K562 (cell line): ENCODE measurements around the gene EWSR1. TPM values are rescaled to one million over a fixed set of nuclear protein-coding genes. Genes with fewer than 3 reads are reported as not detected.

Experiments used
- ATAC-seq: fragments of 200-7000 bp; cut with Tn5 transposase; 3 replicates; pipeline ENCODE4 v1.9.1; 2020; ENCODE audit warnings: moderate library complexity
- BruUV-seq: library from RNA; stranded (reverse); fragments of 400-500 nt; replicated peaks from 2 replicates; lab custom pipeline; 2021; lab: Mats Ljungman, UMichigan
- CTCF ChIA-PET: fragments of 300-600 bp; formaldehyde crosslinking; extraction: SDS; loops from one replicate; lab custom pipeline; 2021; ENCODE audit warnings: low intra/inter-chr PET ratio; lab: Yijun Ruan, JAX
- POLR2A ChIA-PET: fragments of 300-600, 350-650 bp; sonication (Branson Sonifier 250); formaldehyde crosslinking; extraction: SDS; loops from one replicate; lab custom pipeline; 2021; ENCODE audit warnings: antibody characterized with exemption, inconsistent platforms; lab: Yijun Ruan, JAX
- DNase-seq, 4 experiments: peaks; one replicate each; pipeline versions ENCODE4 v3.0.0 to v3.0.0-alpha.2; 2011 to 2018; ENCODE audit warnings: low spot score in 3 of 4, mixed read lengths in 3 of 4; ENCODE audit errors: extremely low read depth in 1 of 4
- FAIRE-seq: peaks from 2 replicates; lab custom pipeline; 2011; peaks lifted over from hg19 to GRCh38; lab: Jason Lieb, UNC
- H2AFZ ChIP-seq: 2 replicates; pipeline ENCODE4 v1.6.0; 2011; ENCODE audit warnings: low read depth, low read length, control low read depth, inconsistent platforms
- H3K27ac ChIP-seq: fragments of 200-600 bp; 3 replicates; pipeline ENCODE4 v1.8.0; 2011; ENCODE audit warnings: low read depth, mild to moderate bottlenecking, control low read depth, inconsistent platforms, low read length, moderate library complexity, mixed read lengths; ENCODE audit errors: extremely low read depth
- H3K27me3 ChIP-seq, 2 experiments: fragments of 300-600 bp in 1 of 2; 2 replicates in 1 of 2; 3 replicates in 1 of 2; pipeline versions ENCODE4 v1.6.0 to v1.8.0; 2011; ENCODE audit warnings: inconsistent platforms in 2 of 2, low read length in 2 of 2, mild to moderate bottlenecking in 1 of 2, mixed read lengths in 1 of 2, moderate library complexity in 1 of 2; ENCODE audit not compliant: control insufficient read depth in 2 of 2, insufficient read depth in 2 of 2
- H3K36me3 ChIP-seq: fragments of 300-600 bp; 3 replicates; pipeline ENCODE4 v1.8.0; 2011; ENCODE audit warnings: mild to moderate bottlenecking, low read length, inconsistent platforms; ENCODE audit not compliant: control insufficient read depth, insufficient read depth
- H3K4me1 ChIP-seq, 2 experiments: fragments of 200-600 bp in 1 of 2; replicated peaks in 1 of 2; 2 replicates in 1 of 2; 3 replicates in 1 of 2; pipeline versions ENCODE4 v1.5.1 to v1.8.0; 2011; ENCODE audit warnings: inconsistent platforms in 2 of 2, low read length in 2 of 2, mild to moderate bottlenecking in 1 of 2, mixed read lengths in 1 of 2, moderate library complexity in 1 of 2; ENCODE audit not compliant: control insufficient read depth in 2 of 2, insufficient read depth in 2 of 2
- H3K4me2 ChIP-seq: 2 replicates; pipeline ENCODE4 v1.6.1; 2011; ENCODE audit warnings: low read length, control low read depth, inconsistent platforms, mixed read lengths; ENCODE audit not compliant: insufficient read depth
- H3K4me3 ChIP-seq: fragments of 200-600 bp; sonication (generic), shearing (Covaris generic); 2 replicates; pipeline ENCODE4 v1.5.1; 2016; ENCODE audit warnings: control low read depth, inconsistent platforms
- H3K79me2 ChIP-seq: fragments of 200-600 bp; 3 replicates; pipeline ENCODE4 v1.8.0; 2011; ENCODE audit warnings: low read length, inconsistent platforms; ENCODE audit not compliant: control insufficient read depth, insufficient read depth
- H3K9ac ChIP-seq, 2 experiments: 2 replicates each; pipeline versions ENCODE4 v1.6.0 to v1.6.1; 2011; ENCODE audit warnings: low read depth in 2 of 2, low read length in 2 of 2, control low read depth in 1 of 2, inconsistent platforms in 1 of 2, mild to moderate bottlenecking in 1 of 2, mixed read lengths in 1 of 2; ENCODE audit not compliant: insufficient read depth in 1 of 2
- H3K9me1 ChIP-seq: one replicate; pipeline ENCODE4 v1.6.0; 2011; ENCODE audit warnings: inconsistent platforms, mild to moderate bottlenecking, low read length, moderate library complexity; ENCODE audit not compliant: control insufficient read depth, insufficient read depth
- H3K9me3 ChIP-seq: replicated peaks from 2 replicates; pipeline ENCODE4 v1.5.1; 2011; ENCODE audit warnings: low read depth, low read length, inconsistent platforms; ENCODE audit not compliant: control insufficient read depth, insufficient read depth
- H4K20me1 ChIP-seq: replicated peaks from 2 replicates; pipeline ENCODE4 v1.6.1; 2011; ENCODE audit warnings: low read length, inconsistent platforms, mixed read lengths; ENCODE audit not compliant: control insufficient read depth, insufficient read depth
- BHLHE40 ChIP-seq: IDR thresholded peaks from 2 replicates; pipeline ENCODE4 v1.6.1; 2011; ENCODE audit warnings: low read length, improper control_type of control experiment
- CEBPG ChIP-seq, 3 experiments: fragments of 200-800 bp in 1 of 3; sonication (Bioruptor generic) in 1 of 3; sonication (generic) in 1 of 3; formaldehyde crosslinking in 1 of 3; IDR thresholded peaks in 2 of 3; conservative IDR thresholded peaks in 1 of 3; 2 replicates each; pipeline versions ENCODE4 v1.6.1 to v1.8.0; 2016 to 2022; ENCODE audit warnings: missing compliant biosample characterization in 2 of 3, missing genetic modification characterization in 2 of 3, mild to moderate bottlenecking in 1 of 3, missing genetic modification reagents in 1 of 3
- CREBBP ChIP-seq: IDR thresholded peaks from one replicate; pipeline ENCODE4 v1.6.1; 2012; ENCODE audit warnings: low read depth, mild to moderate bottlenecking, control low read depth, inconsistent platforms, low read length
- DDX20 ChIP-seq: fragments of 450-650 bp; IDR thresholded peaks from 2 replicates; pipeline ENCODE4 v1.6.1; 2016; ENCODE audit warnings: missing genetic modification characterization, low read depth, mild to moderate bottlenecking, missing compliant biosample characterization, moderate library complexity
- ELF2 ChIP-seq: fragments of 250-450 bp; sonication (Bioruptor Pico); IDR thresholded peaks from 2 replicates; pipeline ENCODE4 v1.5.0; 2021; ENCODE audit warnings: mild to moderate bottlenecking
- RBBP5 ChIP-seq: fragments of 200-600 bp; sonication (generic); IDR thresholded peaks from 2 replicates; pipeline ENCODE4 v1.6.1; 2012; ENCODE audit warnings: borderline replicate concordance, mild to moderate bottlenecking, low read length, control low read depth, inconsistent platforms; ENCODE audit not compliant: insufficient read depth, poor library complexity, severe bottlenecking
- TRIM28 ChIP-seq: fragments of 450-650 bp; IDR thresholded peaks from 2 replicates; pipeline ENCODE4 v1.6.1; 2017
- ZBTB33 ChIP-seq: sonication (generic); formaldehyde crosslinking; IDR thresholded peaks from 2 replicates; pipeline ENCODE4 v1.8.1; 2023; ENCODE audit warnings: mild to moderate bottlenecking, missing genetic modification reagents
- ZC3H11A ChIP-seq: IDR thresholded peaks from 2 replicates; pipeline ENCODE4 v1.6.1; 2012; ENCODE audit warnings: low read depth, low read length, improper control_type of control experiment
- ZZZ3 ChIP-seq: fragments of 450-650 bp; IDR thresholded peaks from 2 replicates; pipeline ENCODE4 v1.6.1; 2016; ENCODE audit warnings: antibody characterized with exemption, mild to moderate bottlenecking, moderate library complexity
- WGBS: fragments of 100-300 bp; shearing (Covaris generic); methylation state at CpG from one replicate; pipeline ENCODE4 v1.1.6; 2016; ENCODE audit warnings: low coverage, mixed read lengths; ENCODE audit not compliant: insufficient coverage; ENCODE audit errors: missing lambda C conversion rate; 5-methylcytosine and 5-hydroxymethylcytosine counted together
- in situ Hi-C: fragments of 300-500 bp; cut with MboI; formaldehyde crosslinking; loops from 4 replicates; pipeline ENCODE4 v1.15.0; 2018; ENCODE audit warnings: inconsistent platforms, mixed read lengths
- intact Hi-C: fragments of 100-400 bp; cut with micrococcal nuclease; formaldehyde crosslinking; loops from 2 replicates; pipeline ENCODE4 v1.14.2; 2022
- polyA plus RNA-seq, 8 experiments: library from polyadenylated mRNA; depleted of rRNA in 4 of 8; stranded (reverse) in 5 of 8; unstranded in 3 of 8; fragments of >200 nt; fragmentation: Nextera tagmentation in 2 of 8; fragmentation: Illumina TruSeq in 1 of 8; extraction: Ambion mirVana in 2 of 8; extraction: Trizol in 1 of 8; gene quantifications; 2 replicates each; pipeline versions ENCODE4 v1.2.1 to v1.2.3, GENCODE V29; 2011 to 2014; ENCODE audit warnings: inconsistent platforms in 1 of 8, missing spikeins in 1 of 8
- total RNA-seq, 7 experiments: library from RNA; depleted of rRNA in 6 of 7; stranded (reverse); fragments of >200 nt in 6 of 7; fragmentation: Illumina TruSeq in 2 of 7; extraction: Trizol in 2 of 7; gene quantifications; 2 replicates each; pipeline versions ENCODE4 v1.2.1 to v1.2.3, GENCODE V29; 2011 to 2021; ENCODE audit warnings: low replicate concordance in 1 of 7
- TF ChIP-seq, protein P1 (sequence below): fragments of 250-450 bp; sonication (Bioruptor Pico); IDR thresholded peaks from 2 replicates; pipeline ENCODE4 v1.4.0; 2020; ENCODE audit warnings: mild to moderate bottlenecking
- TF ChIP-seq, protein P2 (sequence below), 2 experiments: fragments of 450-650 bp in 1 of 2; sonication (generic) in 1 of 2; formaldehyde crosslinking in 1 of 2; IDR thresholded peaks in 1 of 2; conservative IDR thresholded peaks in 1 of 2; 2 replicates each; pipeline versions ENCODE4 v1.6.1 to v1.8.1; 2016 to 2023; ENCODE audit warnings: mild to moderate bottlenecking in 2 of 2, moderate library complexity in 2 of 2, inconsistent platforms in 1 of 2, missing genetic modification reagents in 1 of 2

The EWSR1 gene
- total and polyA plus RNA-seq, 9 of the 15 experiments (the other 6 are each of a cell fraction or from before 2014, with no cell fraction given), result 83.3 to 450 (median 239) TPM

GRCh38 chr22:29312218-29313125 is 44.4 kb downstream of the EWSR1 start (continued):
- TF ChIP-seq RBBP5 (no peak), CREBBP (no peak), DDX20 (tag) (no peak)
- TF ChIP-seq, protein P1, sequence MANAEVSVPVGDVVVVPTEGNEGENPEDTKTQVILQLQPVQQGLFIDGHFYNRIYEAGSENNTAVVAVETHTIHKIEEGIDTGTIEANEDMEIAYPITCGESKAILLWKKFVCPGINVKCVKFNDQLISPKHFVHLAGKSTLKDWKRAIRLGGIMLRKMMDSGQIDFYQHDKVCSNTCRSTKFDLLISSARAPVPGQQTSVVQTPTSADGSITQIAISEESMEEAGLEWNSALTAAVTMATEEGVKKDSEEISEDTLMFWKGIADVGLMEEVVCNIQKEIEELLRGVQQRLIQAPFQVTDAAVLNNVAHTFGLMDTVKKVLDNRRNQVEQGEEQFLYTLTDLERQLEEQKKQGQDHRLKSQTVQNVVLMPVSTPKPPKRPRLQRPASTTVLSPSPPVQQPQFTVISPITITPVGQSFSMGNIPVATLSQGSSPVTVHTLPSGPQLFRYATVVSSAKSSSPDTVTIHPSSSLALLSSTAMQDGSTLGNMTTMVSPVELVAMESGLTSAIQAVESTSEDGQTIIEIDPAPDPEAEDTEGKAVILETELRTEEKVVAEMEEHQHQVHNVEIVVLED (CRISPR knock-in tag), result no peak

- FAIRE-seq, result no peak
- peaks cover 9% of the 10 kb centered on the region; the same call in 1 of the 3 replicates for H3K36me3 ChIP-seq
- H4K20me1 ChIP-seq, result no peaks in the 10 kb centered on the region
- no peak overlapping the region for H3K4me3 ChIP-seq
- peaks cover 14 to 68% of the 10 kb centered on the region in 2 experiments; a peak in 4 of 5 replicates for H3K4me1 ChIP-seq
- peak in 2 of 4 experiments; percentile 21 to 48 for DNase-seq
- H3K27ac ChIP-seq, result no peak overlapping the region
- H3K9me3 ChIP-seq, result no peaks in the 10 kb centered on the region
- no peak overlapping the region for H3K4me2 ChIP-seq
- BruUV-seq, result no TSS peak
- H3K9me1 ChIP-seq, result no peaks in the 10 kb centered on the region
- H3K27me3 ChIP-seq, result no peaks in the 10 kb centered on the region
- H3K9ac ChIP-seq, result no peak overlapping the region
- peaks cover 7% of the 10 kb centered on the region; the same call in 1 of the 3 replicates for H3K79me2 ChIP-seq
- no peak overlapping the region for H2AFZ ChIP-seq
- in situ Hi-C loops (no loop called here), intact Hi-C loops (no loop called here)
- CTCF ChIA-PET, result no interaction called here
- WGBS, result 96% methylated on average over 9 of the region's 44 CpGs
- POLR2A ChIA-PET, result no interaction called here
- ATAC-seq, result no peak
- TF ChIP-seq ZC3H11A (no peak), ELF2 (CRISPR knock-in tag) (no peak), TRIM28 (no peak), BHLHE40 (no peak), ZZZ3 (no peak), ZBTB33 (peak; percentile 100), CEBPG (CRISPR knock-in tag; IDR thresholded peaks at IDR 0.05) (no peak), CEBPG (tag; conservative IDR thresholded peaks at IDR 0.05 in 1 of 2, IDR thresholded peaks at IDR 0.05 in 1 of 2) (no peak)
- TF ChIP-seq, protein P2, sequence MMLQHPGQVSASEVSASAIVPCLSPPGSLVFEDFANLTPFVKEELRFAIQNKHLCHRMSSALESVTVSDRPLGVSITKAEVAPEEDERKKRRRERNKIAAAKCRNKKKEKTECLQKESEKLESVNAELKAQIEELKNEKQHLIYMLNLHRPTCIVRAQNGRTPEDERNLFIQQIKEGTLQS (IDR thresholded peaks at IDR 0.05), result peak; percentile 66; the same call in 1 of the 2 replicates
- TF ChIP-seq, protein P2 (CRISPR knock-in tag; conservative IDR thresholded peaks at IDR 0.05), result no peak
These were observed 45.1 kb downstream of the EWSR1 start for GRCh38 chr22:29313126-29313575.
